Upper lobe of right lung (tissue), 1 donor: Measurements from ENCODE around the gene CLEC16A. TPM values are rescaled to one million over a fixed set of nuclear protein-coding genes. Genes with fewer than 3 reads are reported as not detected.

Source experiments
- ATAC-seq: fragments of 200-7000 bp; cut with Tn5 transposase; one replicate; pipeline ENCODE4 v1.9.1; 2020; ENCODE audit warnings: mild to moderate bottlenecking, moderate library complexity
- DNase-seq: peaks from one replicate; pipeline ENCODE4 v3.0.0-alpha.2; 2020
- H3K27ac ChIP-seq: fragments of 200-600 bp; one replicate; pipeline ENCODE4 v1.8.0; 2022
- H3K27me3 ChIP-seq: fragments of 200-600 bp; one replicate; pipeline ENCODE4 v1.8.0; 2022; ENCODE audit warnings: mild to moderate bottlenecking
- H3K36me3 ChIP-seq: fragments of 200-600 bp; one replicate; pipeline ENCODE4 v1.8.0; 2022
- H3K4me1 ChIP-seq: fragments of 200-600 bp; one replicate; pipeline ENCODE4 v1.8.0; 2022
- H3K4me3 ChIP-seq: fragments of 200-600 bp; one replicate; pipeline ENCODE4 v1.8.0; 2022; ENCODE audit warnings: mild to moderate bottlenecking
- H3K9me3 ChIP-seq: fragments of 200-600 bp; one replicate; pipeline ENCODE4 v1.8.0; 2022
- CTCF ChIP-seq: fragments of 200-600 bp; IDR thresholded peaks from one replicate; pipeline ENCODE4 v1.8.0; 2022; ENCODE audit warnings: antibody characterized with exemption
- intact Hi-C: fragments of 100-400 bp; cut with DNase I; formaldehyde crosslinking; loops from one replicate; pipeline ENCODE4 v1.11.0; 2022
- total RNA-seq: library from RNA; stranded (reverse); fragmentation: NEBNext Ultra II Directional; extraction: Animal tissue kit (Norgen Biotek cat#: 25700); gene quantifications from one replicate; pipeline ENCODE4 v1.2.1, GENCODE V29; 2021
- donor health status: DM: no; HTN: yes; CAD: no; lungs with severe emphysema.

CLEC16A gene
- total RNA-seq, 1 donor from 2014 or later, result 36.9 TPM

DNA sequence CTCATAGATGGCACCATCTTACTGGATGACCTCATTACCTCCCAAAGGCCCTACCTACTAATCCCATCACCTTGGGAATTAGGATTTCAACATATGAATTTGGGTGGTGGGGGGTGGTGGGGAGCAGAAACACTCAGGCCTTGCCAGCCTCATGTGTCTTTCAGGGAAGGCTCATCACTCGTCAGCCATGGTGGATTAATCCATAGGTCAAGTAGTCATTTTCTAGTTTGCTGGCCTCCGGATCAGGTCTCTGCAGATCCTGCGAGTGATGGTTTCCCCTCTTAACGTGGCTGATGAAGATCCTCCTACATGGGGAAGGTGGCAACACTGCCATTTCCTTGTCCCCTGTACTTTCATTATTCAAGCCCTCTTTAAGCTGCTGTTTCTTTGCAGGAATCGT lies 101.1 kb downstream of the CLEC16A start:
- Histone ChIP-seq H3K27ac (no peak overlapping the region), H3K4me3 (no peak overlapping the region), H3K4me1 (no peaks in the 10 kb centered on the region), H3K9me3 (no peaks in the 10 kb centered on the region), H3K36me3 (peaks cover 62% of the 10 kb centered on the region), H3K27me3 (no peaks in the 10 kb centered on the region)
- no peak for TF ChIP-seq CTCF
- no peak for ATAC-seq
- no peak for DNase-seq
- intact Hi-C loops, result no loop called here

- DNase-seq (no peak), ATAC-seq (no peak)
- Histone ChIP-seq H3K27ac (no peak overlapping the region), H3K27me3 (no peaks in the 10 kb centered on the region), H3K4me3 (no peak overlapping the region), H3K9me3 (no peaks in the 10 kb centered on the region), H3K36me3 (peaks cover 58% of the 10 kb centered on the region), H3K4me1 (no peaks in the 10 kb centered on the region)
- intact Hi-C loops, result no loop called here
- no peak for TF ChIP-seq CTCF
Measured at GRCh38 chr16:11045846-11046245, 101.5 kb downstream of the CLEC16A start.

DNA sequence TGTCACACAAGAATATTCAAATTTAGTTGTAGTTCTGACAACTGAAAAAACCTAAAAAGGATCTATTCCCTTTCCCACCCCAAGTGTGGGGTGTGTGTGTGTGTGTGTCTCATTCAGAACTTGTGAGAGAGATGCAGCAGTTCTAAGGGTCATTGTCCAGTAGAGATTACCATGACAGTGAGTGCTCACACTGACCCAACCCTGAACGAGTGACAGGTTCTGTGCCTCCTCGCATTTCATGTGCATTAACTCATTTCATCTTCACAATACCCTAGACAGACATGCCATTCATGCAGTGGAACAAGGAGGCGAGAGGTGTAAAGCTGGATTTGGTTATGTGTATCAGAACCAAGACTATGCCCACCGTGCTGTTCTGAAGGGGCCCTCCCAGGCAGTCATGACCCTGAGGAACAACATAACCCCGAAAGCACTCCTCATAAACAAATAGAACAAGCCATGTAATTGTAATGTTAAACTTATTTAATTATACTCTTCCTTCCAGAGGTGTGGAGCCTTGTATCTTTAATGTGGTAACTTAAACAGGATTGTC lies 102.1 kb downstream of the CLEC16A start:
- no peak for TF ChIP-seq CTCF
- no peaks in the 10 kb centered on the region for H3K4me1 ChIP-seq
- H3K27me3 ChIP-seq, result no peaks in the 10 kb centered on the region
- DNase-seq (no peak), ATAC-seq (no peak)
- intact Hi-C loops, result no loop called here
- H3K27ac ChIP-seq, result no peak overlapping the region
- no peaks in the 10 kb centered on the region for H3K9me3 ChIP-seq
- no peak overlapping the region for H3K4me3 ChIP-seq
- peaks cover 52% of the 10 kb centered on the region for H3K36me3 ChIP-seq

DNA sequence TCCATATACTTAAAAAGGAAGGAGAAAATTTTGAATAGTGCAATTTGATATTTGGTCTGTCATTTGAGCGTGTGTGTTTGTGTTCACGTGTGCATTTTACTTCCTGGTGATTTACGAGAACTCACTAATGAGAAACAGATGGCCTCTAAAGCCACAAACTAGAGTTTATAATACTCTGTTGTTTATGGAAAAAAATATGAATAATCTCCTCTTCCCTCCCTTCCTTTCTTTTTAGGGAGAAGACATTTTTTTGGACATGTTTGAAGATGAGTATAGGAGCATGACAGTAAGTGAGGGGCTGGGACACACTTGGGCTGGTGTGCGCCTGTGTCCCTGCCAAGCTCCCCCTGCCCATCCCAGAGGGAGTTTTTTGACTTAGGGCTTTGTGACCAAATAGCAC lies 102.7 kb downstream of the CLEC16A start:
- H3K36me3 ChIP-seq, result peaks cover 48% of the 10 kb centered on the region
- no peaks in the 10 kb centered on the region for H3K27me3 ChIP-seq
- intact Hi-C loops, result no loop called here
- TF ChIP-seq CTCF, result no peak
- ATAC-seq (no peak), DNase-seq (no peak)
- H3K4me3 ChIP-seq, result no peak overlapping the region
- no peaks in the 10 kb centered on the region for H3K4me1 ChIP-seq
- no peak overlapping the region for H3K27ac ChIP-seq
- no peaks in the 10 kb centered on the region for H3K9me3 ChIP-seq

- peaks cover 46% of the 10 kb centered on the region for H3K36me3 ChIP-seq
- peaks cover 4% of the 10 kb centered on the region for H3K4me1 ChIP-seq
- no peak for ATAC-seq
- no peaks in the 10 kb centered on the region for H3K27me3 ChIP-seq
- no peak for TF ChIP-seq CTCF
- H3K4me3 ChIP-seq, result no peak overlapping the region
- H3K27ac ChIP-seq, result no peak overlapping the region
- H3K9me3 ChIP-seq, result no peaks in the 10 kb centered on the region
- intact Hi-C loops, result no loop called here
- DNase-seq, result no peak
Measured at GRCh38 chr16:11047939-11048800, 103.8 kb downstream of the CLEC16A start.
